Body of pancreas (tissue), 4 donors: Measurements from ENCODE around the gene OR5V1.

ENCODE experiments used
- POLR2A ChIP-seq, 3 donors: fragments of 450-650 bp; IDR thresholded peaks; one replicate each; pipeline ENCODE4 v1.6.1; 2016; ENCODE audit warnings: antibody characterized with exemption in 3 of 3, mild to moderate bottlenecking in 2 of 3
- TF ChIP-seq, protein P1 (sequence below), 7 experiments: fragments of 450-650 bp in 4 of 7; fragments of 200-600 bp in 3 of 7; sonication (generic) in 3 of 7; IDR thresholded peaks; one replicate each; pipeline ENCODE4 v1.5.1; 2016 to 2019; ENCODE audit warnings: antibody characterized with exemption in 7 of 7

DNA sequence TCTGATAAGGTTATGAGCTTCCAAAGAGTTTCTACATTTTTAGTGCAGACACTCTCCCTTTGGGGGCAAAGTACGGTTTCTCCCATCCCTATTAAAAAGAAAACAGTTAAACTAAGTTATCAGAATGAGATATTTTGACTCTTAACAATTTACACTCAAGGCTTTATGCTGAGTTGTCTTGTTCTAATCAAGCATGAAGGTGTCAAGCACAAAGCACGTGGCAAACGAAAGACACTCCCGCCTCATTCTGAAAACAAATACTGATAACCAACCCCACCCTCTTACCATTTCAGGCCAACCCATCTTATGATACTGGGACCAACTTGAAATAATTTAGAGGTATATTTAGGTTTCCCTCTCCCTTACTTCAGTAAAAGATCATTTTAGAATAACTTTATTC, 42.9 kb downstream of the OR5V1 start:
- TF ChIP-seq, protein P1, sequence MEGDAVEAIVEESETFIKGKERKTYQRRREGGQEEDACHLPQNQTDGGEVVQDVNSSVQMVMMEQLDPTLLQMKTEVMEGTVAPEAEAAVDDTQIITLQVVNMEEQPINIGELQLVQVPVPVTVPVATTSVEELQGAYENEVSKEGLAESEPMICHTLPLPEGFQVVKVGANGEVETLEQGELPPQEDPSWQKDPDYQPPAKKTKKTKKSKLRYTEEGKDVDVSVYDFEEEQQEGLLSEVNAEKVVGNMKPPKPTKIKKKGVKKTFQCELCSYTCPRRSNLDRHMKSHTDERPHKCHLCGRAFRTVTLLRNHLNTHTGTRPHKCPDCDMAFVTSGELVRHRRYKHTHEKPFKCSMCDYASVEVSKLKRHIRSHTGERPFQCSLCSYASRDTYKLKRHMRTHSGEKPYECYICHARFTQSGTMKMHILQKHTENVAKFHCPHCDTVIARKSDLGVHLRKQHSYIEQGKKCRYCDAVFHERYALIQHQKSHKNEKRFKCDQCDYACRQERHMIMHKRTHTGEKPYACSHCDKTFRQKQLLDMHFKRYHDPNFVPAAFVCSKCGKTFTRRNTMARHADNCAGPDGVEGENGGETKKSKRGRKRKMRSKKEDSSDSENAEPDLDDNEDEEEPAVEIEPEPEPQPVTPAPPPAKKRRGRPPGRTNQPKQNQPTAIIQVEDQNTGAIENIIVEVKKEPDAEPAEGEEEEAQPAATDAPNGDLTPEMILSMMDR (IDR thresholded peaks at IDR 0.05) = no peak
- no peak for TF ChIP-seq POLR2A (IDR thresholded peaks at IDR 0.05)
